GM18505 (cell line): ENCODE measurements around the gene MMP17.

Source experiments
- ATAC-seq: cut with Tn5 transposase; IDR thresholded peaks from one replicate; pipeline ENCODE4 v1.9.1; 2021; ENCODE audit not compliant: unreplicated experiment
- POLR2A ChIP-seq: IDR thresholded peaks from 4 replicates; pipeline ENCODE4 v1.6.1; 2011; ENCODE audit warnings: borderline replicate concordance; ENCODE audit not compliant: insufficient read depth, insufficient read length; ENCODE audit errors: extremely low read depth

Gene MMP17

DNA sequence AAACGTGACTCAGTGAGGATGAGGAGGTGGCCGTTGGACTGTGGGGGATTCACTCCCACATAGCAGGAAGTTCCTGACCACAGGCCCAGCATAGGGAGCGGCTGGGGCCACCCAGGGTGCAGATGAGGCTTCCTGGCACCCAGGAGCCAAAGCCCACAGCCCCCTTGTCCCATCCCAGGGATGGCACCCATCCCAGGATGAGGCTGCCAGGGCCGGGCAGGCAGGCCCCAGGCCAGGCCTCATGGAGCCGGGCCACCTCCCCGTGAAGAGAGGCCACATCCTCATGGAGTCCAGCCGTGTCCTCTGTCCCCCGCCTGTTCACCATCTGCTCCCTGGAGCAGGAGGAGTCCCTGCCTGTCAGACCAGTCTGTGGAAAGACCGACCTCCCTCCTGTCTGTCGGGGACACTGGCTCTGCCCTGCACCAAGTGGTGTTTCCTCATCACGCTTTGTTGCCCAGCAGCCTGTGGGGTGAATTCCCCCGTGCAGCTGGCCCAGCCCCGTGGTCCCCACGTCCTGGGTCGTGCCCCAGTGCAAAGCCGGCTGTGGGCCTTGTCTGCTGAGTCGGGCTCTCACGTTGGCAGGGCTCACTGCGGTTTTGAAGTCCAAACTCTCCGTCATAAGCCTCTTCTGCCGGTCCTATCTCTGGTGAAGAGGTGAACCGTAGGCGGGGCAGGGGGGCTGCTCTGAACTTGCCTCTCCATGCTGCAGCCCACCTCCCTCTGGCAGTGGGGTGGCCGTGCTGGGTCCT lies 24.5 kb downstream of the MMP17 start:
- TF ChIP-seq POLR2A = no peak

DNA sequence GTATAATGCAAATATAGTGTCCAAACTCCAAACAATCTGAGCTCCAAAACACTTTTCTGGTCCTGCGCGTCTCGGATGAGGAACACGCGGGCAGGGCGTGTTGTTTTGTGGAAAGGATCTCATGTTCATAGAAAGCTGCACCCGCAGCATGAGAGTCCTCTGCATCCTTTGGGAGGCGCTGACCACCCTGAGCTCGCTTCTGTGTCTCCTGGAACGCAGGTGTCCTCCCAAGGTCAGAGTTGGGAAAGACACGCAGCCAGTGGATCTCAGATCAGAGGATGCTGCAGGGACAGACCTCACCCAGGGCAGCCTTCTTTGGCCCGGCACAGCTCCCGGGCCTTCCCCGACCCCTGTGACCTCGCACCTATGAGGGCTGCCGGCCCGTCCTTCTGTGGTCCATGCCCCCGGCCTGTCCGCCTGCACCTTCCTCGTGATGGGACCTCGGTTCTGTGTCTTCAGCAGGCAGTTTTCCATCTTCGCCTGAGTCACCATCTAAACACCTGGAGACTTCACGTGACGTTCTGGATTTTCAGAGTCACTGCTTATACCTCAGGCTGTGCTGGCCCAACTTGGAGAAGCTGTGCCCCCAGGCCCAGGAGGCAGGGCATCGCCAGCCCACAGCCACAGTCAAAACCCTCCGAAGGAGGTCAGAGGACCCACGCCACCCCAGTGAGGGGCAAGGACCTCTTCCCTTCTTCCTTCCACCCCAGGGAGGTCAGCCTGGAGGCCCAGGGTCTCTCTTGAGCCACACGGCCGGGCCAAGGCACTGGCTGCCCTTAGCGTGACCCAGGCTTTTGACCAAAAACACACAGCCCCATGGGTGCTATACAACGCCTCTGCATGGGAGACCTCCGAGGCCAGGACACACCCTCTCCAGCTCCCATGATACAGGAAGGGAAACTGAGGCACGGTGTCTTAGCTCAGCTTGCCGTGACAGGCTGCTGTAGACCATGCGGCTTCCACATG lies 25.9 kb downstream of the MMP17 start:
- ATAC-seq = no peak
- TF ChIP-seq POLR2A = no peak

More for the DNA sequence above, 24.5 kb downstream of the MMP17 start:
- ATAC-seq = no peak

DNA sequence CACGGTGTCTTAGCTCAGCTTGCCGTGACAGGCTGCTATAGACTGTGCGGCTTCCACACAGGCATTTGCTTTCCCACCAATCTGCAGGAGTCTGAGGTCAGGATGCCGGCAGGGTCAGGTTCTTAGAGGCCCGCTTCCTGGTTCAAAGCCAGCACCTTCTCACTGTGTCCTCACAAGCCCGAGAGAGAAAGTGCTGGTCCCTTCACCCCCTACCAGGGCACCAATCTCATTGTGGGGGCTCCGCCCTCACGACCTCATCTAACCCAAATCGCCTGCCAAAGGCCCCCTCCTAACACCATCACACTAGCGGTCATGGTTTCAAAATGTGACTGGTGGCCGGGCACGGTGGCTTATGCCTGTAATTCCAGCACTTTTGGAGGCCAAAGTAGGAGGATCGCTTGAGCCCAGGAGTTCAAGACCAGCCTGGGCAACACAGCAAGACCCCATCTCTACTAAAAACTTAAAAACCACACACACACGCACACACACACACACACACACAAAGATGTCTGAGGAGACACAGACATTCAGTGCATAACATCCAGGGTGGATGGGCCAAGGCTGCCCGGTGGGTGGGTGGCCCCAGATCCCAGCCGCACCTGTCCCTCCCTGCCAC lies 26.8 kb downstream of the MMP17 start:
- no peak for ATAC-seq
- TF ChIP-seq POLR2A = no peak

DNA sequence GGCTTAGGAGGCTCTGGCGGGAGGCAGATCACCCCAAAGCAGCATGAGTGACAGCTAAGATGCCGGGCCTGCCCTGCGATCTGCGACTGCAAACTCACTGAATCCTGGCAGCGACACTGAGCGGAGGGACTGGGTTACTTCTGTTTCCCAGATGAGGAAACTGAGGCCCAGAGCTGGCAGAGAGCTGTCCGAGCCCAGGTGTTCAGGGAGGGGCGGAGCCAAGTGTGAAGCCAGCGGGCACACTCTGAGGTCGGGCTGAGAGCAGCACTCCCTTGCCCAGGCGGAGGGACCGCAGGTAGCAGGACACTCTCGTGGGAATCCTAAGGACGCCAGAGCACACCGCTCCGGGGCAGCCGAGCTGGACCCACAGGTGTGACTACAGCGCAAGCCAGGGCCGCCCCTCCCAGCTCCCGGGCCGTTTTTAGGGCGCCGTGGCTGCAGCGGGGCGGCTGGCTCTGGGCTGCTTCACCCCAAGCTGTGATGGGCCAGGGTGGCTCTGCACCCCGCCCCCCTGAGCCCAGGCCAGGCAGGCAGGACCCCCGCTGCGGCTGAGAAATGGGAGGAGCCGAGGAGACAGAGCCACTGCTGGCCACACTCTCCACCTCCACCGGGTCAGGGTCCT lies 27.4 kb downstream of the MMP17 start:
- TF ChIP-seq POLR2A = no peak
- no peak for ATAC-seq

DNA sequence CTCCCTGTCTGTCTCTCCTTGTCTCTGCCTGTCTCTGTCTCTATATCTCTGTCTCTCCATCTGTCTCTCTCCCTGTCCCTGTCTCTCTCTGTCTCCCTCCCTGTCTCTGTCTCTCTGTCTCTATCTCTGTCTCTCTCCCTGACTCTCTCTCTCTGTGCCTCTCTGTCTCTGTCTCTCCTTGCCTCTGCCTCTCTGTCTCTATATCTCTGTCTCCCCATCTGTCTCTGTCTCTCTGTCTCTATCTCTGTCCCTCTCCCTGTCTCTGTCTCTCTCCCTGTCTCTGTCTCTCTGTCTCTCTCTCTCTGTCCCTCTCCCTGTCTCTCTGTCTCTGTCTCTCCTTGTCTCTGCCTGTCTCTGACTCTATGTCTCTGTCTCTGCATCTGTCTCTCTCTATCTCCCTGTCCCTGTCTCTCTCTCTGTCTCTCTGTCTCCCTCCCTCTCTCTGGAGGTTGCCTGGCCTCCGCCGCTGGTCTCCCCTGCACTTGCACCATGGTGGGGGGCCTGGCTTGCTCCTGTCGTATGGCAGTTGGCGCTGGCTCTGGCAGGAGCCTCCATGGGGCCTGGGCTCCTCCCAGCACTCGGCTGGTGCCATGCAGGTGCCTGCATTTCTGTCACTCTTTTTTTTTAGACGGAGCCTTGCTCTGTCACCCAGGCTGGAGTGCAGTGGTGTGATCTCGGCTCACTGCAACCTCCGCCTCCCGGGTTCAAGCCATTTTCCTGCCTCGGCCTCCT lies 28.3 kb downstream of the MMP17 start:
- TF ChIP-seq POLR2A = no peak
- ATAC-seq = no peak

DNA sequence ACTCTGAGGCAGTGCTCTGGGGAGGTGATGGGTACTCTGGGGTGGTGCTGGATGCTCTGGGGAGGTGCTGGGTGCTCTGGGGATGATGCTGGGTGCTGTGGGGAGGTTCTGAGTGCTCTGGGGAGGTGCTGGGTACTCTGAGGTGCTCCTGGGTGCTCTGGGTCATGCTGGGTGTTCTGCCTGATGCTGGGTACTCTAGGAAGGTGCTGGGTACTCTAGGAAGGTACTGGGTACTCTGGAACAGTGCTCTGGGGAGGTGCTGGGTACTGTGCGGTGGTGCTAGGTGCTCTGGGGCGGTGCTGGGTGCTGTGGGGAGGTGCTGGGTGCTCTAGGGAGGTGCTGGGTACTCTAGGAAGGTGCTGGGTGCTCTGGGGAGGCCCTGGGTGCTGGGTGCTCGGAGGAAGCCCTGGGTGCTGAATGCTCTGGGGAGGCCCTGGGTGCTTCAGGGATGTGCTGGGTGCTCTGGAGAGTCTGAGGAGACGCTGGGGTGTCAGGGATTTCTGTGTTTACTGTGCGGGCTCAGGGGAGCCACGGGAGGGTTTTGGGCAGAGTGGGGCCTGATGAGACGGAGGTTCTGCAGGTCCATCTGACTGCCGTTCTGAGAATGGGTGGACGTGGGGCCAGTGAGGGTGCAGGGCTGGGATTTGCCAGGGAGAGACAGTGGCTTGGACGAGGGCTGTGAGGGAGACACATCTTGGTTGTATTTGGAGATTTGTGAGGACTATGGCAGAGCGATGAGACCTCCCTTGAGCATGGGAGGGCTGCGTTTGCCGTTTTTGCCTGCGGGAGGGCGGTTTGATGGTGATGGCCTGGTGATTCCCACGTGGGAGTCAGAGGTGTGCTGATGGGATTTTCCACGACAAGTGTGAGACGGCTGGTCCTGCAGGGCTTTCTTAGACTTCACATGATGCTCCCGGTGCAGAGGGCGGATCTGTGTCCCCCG lies 30.0 kb downstream of the MMP17 start:
- TF ChIP-seq POLR2A = no peak
- no peak for ATAC-seq

DNA sequence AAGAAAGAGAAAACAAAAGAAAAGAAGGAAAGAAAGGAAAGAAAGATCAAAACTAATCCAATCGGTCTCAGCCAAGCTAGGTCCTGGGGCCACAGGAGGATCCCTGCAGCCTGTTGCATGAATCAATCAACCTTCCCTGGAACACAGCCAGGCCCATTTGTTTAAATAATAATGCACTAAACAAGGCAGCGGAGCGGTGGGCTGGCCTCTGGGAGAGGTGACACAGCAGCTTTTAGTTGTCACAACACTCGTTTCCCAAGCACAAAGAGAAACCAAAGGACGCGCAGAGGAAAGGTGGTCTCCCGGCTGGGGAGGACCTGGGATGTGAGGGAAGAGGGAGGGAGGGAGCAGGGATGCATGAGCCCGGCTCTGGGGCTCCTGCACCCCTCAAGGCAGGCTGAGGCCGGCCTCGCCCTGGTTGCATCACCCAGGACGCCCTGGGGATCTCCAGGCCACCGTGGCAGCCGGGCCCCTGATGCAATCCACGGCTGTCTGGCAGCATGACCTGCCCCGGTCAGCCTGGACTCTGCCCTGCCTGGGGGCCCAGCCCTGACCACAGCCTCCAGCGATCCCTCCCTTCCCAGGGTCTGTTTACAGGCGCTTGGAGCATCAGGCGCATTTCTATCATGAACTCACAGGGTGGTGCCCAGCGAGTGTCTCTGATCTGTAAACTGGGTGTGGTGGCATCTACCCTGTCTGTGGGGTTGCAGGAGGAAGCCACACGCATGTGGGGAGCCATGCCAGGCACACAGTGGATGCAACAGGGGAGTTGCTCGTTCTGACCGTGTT lies 32.5 kb downstream of the MMP17 start:
- no peak for ATAC-seq
- no peak for TF ChIP-seq POLR2A

DNA sequence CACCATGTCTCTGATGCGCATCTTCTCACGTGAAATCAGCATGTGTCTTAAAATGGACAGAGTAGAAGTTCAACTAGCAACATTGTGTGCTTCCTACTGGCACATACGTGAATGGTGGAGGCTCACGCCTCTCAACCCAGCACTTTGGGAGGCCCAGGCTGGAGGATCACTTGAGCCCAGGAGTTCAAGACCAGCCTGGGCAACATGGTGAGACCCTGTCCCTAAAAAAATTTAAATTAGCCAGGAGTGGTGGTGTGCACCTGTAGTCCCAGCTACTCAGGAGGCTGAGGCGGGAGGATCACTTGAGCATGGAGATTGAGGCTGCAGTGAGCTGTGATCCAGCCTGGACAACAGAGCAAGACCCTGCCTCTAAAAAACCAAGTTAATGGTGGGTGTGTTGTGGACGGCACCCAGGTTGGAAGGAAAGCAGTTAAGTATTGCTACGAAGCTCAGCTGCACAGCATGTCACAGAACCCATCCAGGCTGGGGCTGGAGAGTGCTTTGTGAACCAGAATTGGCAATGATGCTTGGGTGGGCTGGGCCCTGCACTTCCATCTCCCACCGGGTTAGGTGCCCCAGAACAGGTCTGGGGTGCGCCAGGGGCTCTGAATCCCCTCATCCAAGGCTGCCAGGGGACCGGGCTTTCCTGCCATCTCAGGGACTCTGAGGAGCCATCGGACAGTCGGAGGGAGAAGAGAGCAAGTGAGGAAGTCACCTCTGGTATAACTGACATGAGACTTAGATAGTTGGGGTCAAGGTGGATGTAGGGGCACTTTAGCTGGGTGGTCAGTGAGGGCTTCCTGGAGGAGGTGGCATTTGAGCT lies 33.3 kb downstream of the MMP17 start:
- TF ChIP-seq POLR2A = no peak
- ATAC-seq = no peak

DNA sequence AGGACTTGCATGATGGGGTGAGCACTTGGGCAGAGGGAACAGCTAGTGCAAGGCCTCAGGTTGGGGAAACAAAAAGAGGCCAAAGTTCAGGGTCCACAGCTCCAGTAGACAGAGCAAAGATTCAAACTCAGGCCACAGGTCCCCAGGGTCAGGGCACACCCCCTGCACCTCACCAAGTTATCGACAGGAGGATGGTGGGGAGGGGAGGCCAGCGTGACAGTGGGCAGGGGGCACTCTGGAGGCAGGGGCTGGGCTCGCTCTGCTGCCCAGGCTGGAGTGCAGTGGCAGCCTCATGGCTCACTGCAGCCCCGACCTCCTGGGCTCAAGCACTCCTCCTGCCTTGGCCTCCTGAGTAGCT lies 33.9 kb downstream of the MMP17 start:
- ATAC-seq = no peak
- TF ChIP-seq POLR2A = no peak

DNA sequence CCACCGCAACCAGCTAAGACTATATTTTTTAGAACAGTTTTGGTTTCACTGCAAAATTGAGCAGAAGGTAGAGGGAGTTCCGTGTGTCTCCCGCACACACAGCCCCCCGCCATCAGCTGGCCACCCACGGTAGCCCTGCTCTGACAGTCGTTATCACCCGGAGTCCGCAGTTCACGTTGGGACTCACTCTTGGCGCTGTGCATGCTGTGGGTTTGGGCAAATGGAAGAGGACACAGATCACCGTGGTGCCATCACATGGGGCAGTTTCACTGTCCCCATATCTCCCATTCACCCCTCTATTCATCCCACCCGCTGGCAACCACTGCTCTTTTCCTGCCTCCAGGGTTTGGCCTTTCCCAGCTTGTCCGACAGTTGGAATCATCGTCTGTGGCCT lies 34.4 kb downstream of the MMP17 start:
- no peak for TF ChIP-seq POLR2A
- no peak for ATAC-seq

DNA sequence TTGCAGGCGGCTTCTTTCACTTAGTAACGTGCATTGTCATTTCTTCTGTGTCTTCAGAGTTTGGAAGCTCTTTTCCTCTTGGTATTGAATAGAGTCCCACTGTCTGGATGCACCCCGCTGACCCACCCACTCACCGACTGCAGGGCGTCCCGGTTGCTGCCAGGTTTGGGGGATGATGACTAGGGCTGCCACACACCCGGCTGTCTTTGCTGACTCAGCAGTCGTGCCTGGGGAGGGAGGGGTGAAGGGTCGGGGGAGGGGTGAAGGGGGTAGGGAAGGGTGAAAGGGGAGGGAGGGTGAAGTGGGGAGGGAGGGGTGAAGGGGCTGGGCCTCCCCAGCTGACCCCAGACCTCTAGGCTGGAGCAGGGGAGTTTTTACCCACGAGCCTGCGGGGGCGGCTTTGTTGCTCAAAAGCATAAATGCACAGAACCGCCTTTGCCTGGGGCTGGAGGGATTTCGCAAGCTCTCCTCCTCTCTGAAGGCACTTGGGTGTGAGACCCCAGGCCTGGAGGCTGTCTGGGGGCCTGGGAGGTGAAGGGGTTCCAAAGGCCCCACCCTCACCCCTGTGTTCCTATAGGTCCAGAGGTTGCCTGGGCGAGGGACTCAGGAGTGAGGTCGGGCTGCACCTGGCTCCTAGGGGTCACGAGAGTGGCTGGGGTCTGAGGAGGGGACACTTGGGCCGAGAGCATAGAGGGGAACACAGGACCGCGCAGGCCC lies 35.0 kb downstream of the MMP17 start:
- no peak for ATAC-seq
- no peak for TF ChIP-seq POLR2A
